Measurements from ENCODE around the gene CARD14.

Gene CARD14

GRCh38 chr17:80222376-80223141 lies 52.7 kb downstream of the CARD14 start:
- H3K9me3 ChIP-seq (ENCODE audit: control insufficient read depth, low read length), result no peaks in the 10 kb centered on the region
- no peak overlapping the region for H3K9ac ChIP-seq
- H3K4me3 ChIP-seq (ENCODE audit: low read depth, low read length), result no peak overlapping the region
- no peak overlapping the region for H3K27ac ChIP-seq
- H3K79me2 ChIP-seq, result peaks cover 11% of the 10 kb centered on the region
- no peaks in the 10 kb centered on the region for H3K27me3 ChIP-seq (ENCODE audit: control insufficient read depth, insufficient read depth, low read length)
- no peak overlapping the region for H2AFZ ChIP-seq
- H3K36me3 ChIP-seq (ENCODE audit: control insufficient read depth, insufficient read depth, low read length), result no peaks in the 10 kb centered on the region
- no peak overlapping the region for H3K4me2 ChIP-seq (ENCODE audit: low read length)
- no peak for TF ChIP-seq CTCF (IDR thresholded peaks at IDR 0.05)
- H3K4me1 ChIP-seq, result peaks cover 12% of the 10 kb centered on the region

GRCh38 chr17:80223142-80223815 lies 53.4 kb downstream of the CARD14 start:
- Histone ChIP-seq H3K36me3 (ENCODE audit: control insufficient read depth, insufficient read depth, low read length) (no peaks in the 10 kb centered on the region), H3K27ac (no peak overlapping the region), H3K4me1 (peaks cover 12% of the 10 kb centered on the region), H3K4me3 (ENCODE audit: low read depth, low read length) (no peak overlapping the region), H2AFZ (no peak overlapping the region), H3K79me2 (peaks cover 11% of the 10 kb centered on the region), H3K9ac (no peak overlapping the region), H3K9me3 (ENCODE audit: control insufficient read depth, low read length) (no peaks in the 10 kb centered on the region), H3K27me3 (ENCODE audit: control insufficient read depth, insufficient read depth, low read length) (no peaks in the 10 kb centered on the region), H3K4me2 (ENCODE audit: low read length) (no peak overlapping the region)
- TF ChIP-seq CTCF (IDR thresholded peaks at IDR 0.05), result no peak

- H3K27ac ChIP-seq, result no peak overlapping the region
- H3K4me1 ChIP-seq, result peaks cover 12% of the 10 kb centered on the region
- H3K9me3 ChIP-seq (ENCODE audit: control insufficient read depth, low read length), result no peaks in the 10 kb centered on the region
- no peak overlapping the region for H2AFZ ChIP-seq
- peaks cover 11% of the 10 kb centered on the region for H3K79me2 ChIP-seq
- no peak overlapping the region for H3K4me2 ChIP-seq (ENCODE audit: low read length)
- H3K27me3 ChIP-seq (ENCODE audit: control insufficient read depth, insufficient read depth, low read length), result no peaks in the 10 kb centered on the region
- no peak overlapping the region for H3K9ac ChIP-seq
- no peak overlapping the region for H3K4me3 ChIP-seq (ENCODE audit: low read depth, low read length)
- no peak for TF ChIP-seq CTCF (IDR thresholded peaks at IDR 0.05)
- no peaks in the 10 kb centered on the region for H3K36me3 ChIP-seq (ENCODE audit: control insufficient read depth, insufficient read depth, low read length)
Measured at GRCh38 chr17:80223838-80224497, 54.1 kb downstream of the CARD14 start.

GRCh38 chr17:80224683-80225082 lies 54.9 kb downstream of the CARD14 start:
- no peak for TF ChIP-seq CTCF (IDR thresholded peaks at IDR 0.05)
- Histone ChIP-seq H3K27ac (no peak overlapping the region), H3K4me2 (ENCODE audit: low read length) (no peak overlapping the region), H3K4me1 (peaks cover 7% of the 10 kb centered on the region), H3K9me3 (ENCODE audit: control insufficient read depth, low read length) (no peaks in the 10 kb centered on the region), H3K9ac (no peak overlapping the region), H3K4me3 (ENCODE audit: low read depth, low read length) (no peak overlapping the region), H2AFZ (no peak overlapping the region), H3K79me2 (peaks cover 11% of the 10 kb centered on the region), H3K27me3 (ENCODE audit: control insufficient read depth, insufficient read depth, low read length) (no peaks in the 10 kb centered on the region), H3K36me3 (ENCODE audit: control insufficient read depth, insufficient read depth, low read length) (no peaks in the 10 kb centered on the region)
